Measurements from ENCODE around the gene PTGIS. TPM values are rescaled to one million over a fixed set of nuclear protein-coding genes. Genes with fewer than 3 reads are reported as not detected.

Gene PTGIS
- polyA plus RNA-seq, 3 donors: not detected

GRCh38 chr20:49540687-49541435, 27.1 kb downstream of the PTGIS start:
- Histone ChIP-seq H3K4me1 (ENCODE audit: control insufficient read depth in 1 of 2, insufficient read depth in 2 of 2, low read length in 2 of 2) (no peaks in the 10 kb centered on the region), H2AFZ (ENCODE audit: insufficient read depth, low read depth, low read length, poor library complexity, severe bottlenecking) (no peak overlapping the region), H3K9me3 (replicated peaks in 1 of 2; ENCODE audit: control insufficient read depth in 1 of 2, insufficient read depth in 1 of 2, low read length in 2 of 2) (peaks cover 10 to 17% of the 10 kb centered on the region in 2 donors), H3K4me2 (replicated peaks; ENCODE audit: extremely low read depth, low read length, poor library complexity, severe bottlenecking) (no peak overlapping the region), H3K9ac (ENCODE audit: insufficient read depth, low read length, poor library complexity, severe bottlenecking) (no peak overlapping the region), H3K4me3 (replicated peaks in 1 of 3; ENCODE audit: low read depth in 2 of 3, low read length in 3 of 3) (no peak overlapping the region), H3K79me2 (ENCODE audit: insufficient read depth, low read length) (no peaks in the 10 kb centered on the region), H3K27me3 (ENCODE audit: control insufficient read depth in 2 of 2, insufficient read depth in 2 of 2, low read length in 2 of 2) (no peaks in the 10 kb centered on the region), H4K20me1 (ENCODE audit: insufficient read depth, low read length) (no peaks in the 10 kb centered on the region), H3K36me3 (replicated peaks in 1 of 2; ENCODE audit: control insufficient read depth in 1 of 2, insufficient read depth in 2 of 2, low read length in 2 of 2) (no peaks in the 10 kb centered on the region), H3K27ac (ENCODE audit: low read depth in 1 of 2, low read length in 2 of 2) (no peak overlapping the region)
- peaks cover 11 to 23% (median 16%) of the 10 kb centered on the region in 7 donors for H3K9me3 Mint-ChIP-seq
- H3K36me3 Mint-ChIP-seq: no peaks in the 10 kb centered on the region
- DNase-seq: no peak
- no peak overlapping the region for H3K4me3 Mint-ChIP-seq
- H3K27ac Mint-ChIP-seq: no peak overlapping the region
- intact Hi-C loops (cut with micrococcal nuclease): loop anchor here (1.0 to 5.0 kb wide), 4 partner anchors 66 to 306 kb away; no protein-coding TSS in a partner anchor
- H3K4me1 Mint-ChIP-seq: no peaks in the 10 kb centered on the region
- H3K27me3 Mint-ChIP-seq (ENCODE audit: low read depth in 3 of 3): peaks cover 6 to 13% (median 8%) of the 10 kb centered on the region in 3 donors
- 98% methylated on average over 12 of the region's 15 CpGs for WGBS (ENCODE audit: insufficient coverage)
- TF ChIP-seq CTCF (IDR thresholded peaks at IDR 0.05): no peak

- Histone ChIP-seq H3K4me1 (ENCODE audit: control insufficient read depth in 1 of 2, insufficient read depth in 2 of 2, low read length in 2 of 2) (peaks cover 0 to 2% of the 10 kb centered on the region in 2 donors), H3K9ac (ENCODE audit: insufficient read depth, low read length, poor library complexity, severe bottlenecking) (no peak overlapping the region), H3K9me3 (replicated peaks in 1 of 2; ENCODE audit: control insufficient read depth in 1 of 2, insufficient read depth in 1 of 2, low read length in 2 of 2) (peaks cover 4 to 10% of the 10 kb centered on the region in 2 donors), H4K20me1 (ENCODE audit: insufficient read depth, low read length) (no peaks in the 10 kb centered on the region), H2AFZ (ENCODE audit: insufficient read depth, low read depth, low read length, poor library complexity, severe bottlenecking) (no peak overlapping the region), H3K27me3 (ENCODE audit: control insufficient read depth in 2 of 2, insufficient read depth in 2 of 2, low read length in 2 of 2) (no peaks in the 10 kb centered on the region), H3K36me3 (replicated peaks in 1 of 2; ENCODE audit: control insufficient read depth in 1 of 2, insufficient read depth in 2 of 2, low read length in 2 of 2) (no peaks in the 10 kb centered on the region), H3K27ac (ENCODE audit: low read depth in 1 of 2, low read length in 2 of 2) (no peak overlapping the region), H3K4me2 (replicated peaks; ENCODE audit: extremely low read depth, low read length, poor library complexity, severe bottlenecking) (no peak overlapping the region), H3K4me3 (replicated peaks in 1 of 3; ENCODE audit: low read depth in 2 of 3, low read length in 3 of 3) (no peak overlapping the region), H3K79me2 (ENCODE audit: insufficient read depth, low read length) (no peaks in the 10 kb centered on the region)
- TF ChIP-seq CTCF (IDR thresholded peaks at IDR 0.05): no peak
- Mint-ChIP-seq H3K27me3 (ENCODE audit: low read depth in 3 of 3) (peaks cover 6 to 13% (median 10%) of the 10 kb centered on the region in 3 donors), H3K4me1 (peaks cover 2% of the 10 kb centered on the region), H3K4me3 (no peak overlapping the region), H3K27ac (no peak overlapping the region), H3K36me3 (no peaks in the 10 kb centered on the region), H3K9me3 (peaks cover 4 to 16% (median 9%) of the 10 kb centered on the region in 7 donors)
- intact Hi-C loops (cut with micrococcal nuclease): loop anchor here (2.0 to 5.0 kb wide), 3 partner anchors 67 to 307 kb away; no protein-coding TSS in a partner anchor
- DNase-seq: no peak
- 82% methylated on average over 5 of the region's 6 CpGs for WGBS (ENCODE audit: insufficient coverage)
Observed at GRCh38 chr20:49540232-49540620, 27.7 kb downstream of the PTGIS start.
